HuH-7.5 (cell line): ENCODE data around the gene C2orf92.
"Not testable (repeated sequence)": the region's sequence is repeated elsewhere in the genome, so short reads cannot be mapped to it uniquely, and the experiment has no call there.

ENCODE experiments used
- DNase-seq: peaks from one replicate; pipeline ENCODE4 v3.0.0; 2011; ENCODE audit warnings: low spot score

The C2orf92 gene

DNA sequence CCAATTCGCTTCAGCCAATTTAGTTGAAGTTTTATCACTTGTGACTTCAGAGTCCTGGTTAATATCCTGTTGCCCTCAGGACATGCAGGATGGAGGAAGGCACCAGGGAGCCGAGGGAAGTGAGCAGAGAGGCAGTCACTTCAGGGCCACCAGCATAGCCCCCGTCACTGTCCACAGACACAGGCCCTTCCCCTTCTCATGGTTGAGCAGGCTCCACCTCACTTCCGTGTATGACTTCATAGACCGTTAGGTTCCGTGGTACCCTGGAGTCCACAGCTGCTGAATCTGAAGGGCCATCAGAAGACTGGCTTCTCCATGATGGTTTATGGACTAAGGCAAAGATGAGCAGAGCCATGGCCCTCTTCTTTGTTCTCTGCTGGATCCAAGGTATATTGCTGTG lies at the start of gene C2orf92:
Gene C2orf92, plus strand, starts transcription at position 266 of the 400 bp plus-strand sequence. Its CDS starts 76 bp downstream, at position 342.
- no peak for DNase-seq

DNA sequence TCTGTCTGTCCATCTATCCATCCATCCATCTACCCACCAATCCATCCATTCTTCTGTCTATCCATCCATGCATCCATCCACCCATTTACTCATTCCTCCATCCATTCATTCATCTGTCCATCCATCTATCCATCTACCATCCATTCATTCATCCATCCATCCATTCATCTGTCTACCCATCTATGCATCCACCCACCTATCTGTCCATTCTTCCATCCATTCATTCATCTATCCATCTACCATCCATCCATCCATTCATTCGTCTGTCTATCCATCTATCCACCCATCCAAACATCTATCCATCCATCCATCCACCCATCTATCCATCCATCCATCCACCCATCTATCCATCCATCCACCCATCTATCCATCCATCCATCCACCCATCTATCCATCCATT lies 49.0 kb upstream of the C2orf92 start:
- not testable (repeated sequence) for DNase-seq

DNA sequence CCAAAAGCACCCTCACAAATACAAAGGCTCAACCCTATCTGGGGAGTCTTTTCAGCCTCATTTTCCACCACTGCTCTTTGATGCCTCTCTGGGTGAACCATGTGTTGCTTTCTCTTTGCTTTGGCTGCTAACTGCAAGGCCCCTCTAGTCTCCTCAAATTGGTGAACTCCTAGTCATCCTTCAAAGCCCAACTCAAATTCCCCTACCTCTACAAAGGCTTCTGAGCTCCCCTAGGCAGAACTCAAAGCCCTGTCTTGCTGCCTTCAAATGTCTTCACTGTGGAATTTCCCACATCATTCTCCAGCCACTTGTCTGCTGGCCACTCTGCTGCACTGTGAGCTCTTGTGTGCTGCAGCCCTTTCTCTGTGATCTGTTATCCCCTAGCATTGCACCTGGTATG lies 46.5 kb upstream of the C2orf92 start:
- DNase-seq = not testable (repeated sequence)

DNA sequence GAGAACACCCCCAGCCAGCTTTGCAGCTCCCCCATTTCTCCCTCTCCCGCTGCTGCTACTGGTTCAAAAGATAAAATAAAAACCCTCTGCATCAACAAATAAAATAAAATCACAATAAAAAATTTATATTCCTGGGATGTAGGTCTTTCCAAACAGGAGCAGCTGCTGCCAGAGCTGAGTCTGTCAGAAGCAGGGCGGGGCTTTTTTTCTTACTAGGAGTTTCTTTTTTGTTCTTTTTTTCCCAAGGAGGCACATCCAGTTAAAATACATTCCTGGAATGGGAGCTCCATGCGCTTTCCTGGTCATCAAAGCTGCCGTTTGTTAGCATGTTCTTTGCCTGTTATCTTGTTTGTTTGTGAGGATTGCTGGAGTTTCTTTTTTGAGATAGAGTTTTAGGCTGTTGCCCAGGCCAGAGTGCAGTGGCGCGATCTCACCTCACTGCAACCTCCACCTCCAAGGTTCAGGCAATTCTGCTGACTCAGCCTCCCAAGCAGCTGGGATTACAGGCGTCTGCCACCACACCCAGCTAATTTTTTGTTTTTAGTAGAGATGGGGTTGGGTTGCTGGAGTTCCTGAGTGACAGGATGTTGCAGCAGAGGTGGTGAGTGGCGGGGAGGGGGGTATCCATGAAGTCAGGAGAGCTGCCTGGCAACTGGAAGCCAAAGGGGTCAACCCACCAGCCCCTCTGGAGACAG lies 44.0 kb upstream of the C2orf92 start:
- DNase-seq = not testable (repeated sequence)

DNA sequence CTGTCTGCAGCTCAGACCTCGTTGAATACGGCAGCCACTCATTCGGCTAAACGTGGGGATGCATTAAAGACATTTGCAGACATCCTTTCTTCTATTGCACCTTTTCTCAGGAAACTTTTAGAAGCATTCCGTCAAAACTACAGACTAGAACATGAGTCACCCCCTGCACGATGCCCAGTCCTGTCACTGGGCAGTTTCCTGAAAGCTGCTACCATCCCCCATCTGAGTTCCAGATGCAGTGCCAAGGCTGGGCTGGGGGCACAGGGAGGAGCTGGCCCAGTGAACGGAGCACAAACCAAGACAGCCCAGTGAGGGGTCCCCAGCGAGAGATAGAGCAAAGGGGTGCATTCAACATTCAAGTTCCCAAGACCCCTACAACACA lies 43.5 kb upstream of the C2orf92 start:
- DNase-seq = not testable (repeated sequence)

DNA sequence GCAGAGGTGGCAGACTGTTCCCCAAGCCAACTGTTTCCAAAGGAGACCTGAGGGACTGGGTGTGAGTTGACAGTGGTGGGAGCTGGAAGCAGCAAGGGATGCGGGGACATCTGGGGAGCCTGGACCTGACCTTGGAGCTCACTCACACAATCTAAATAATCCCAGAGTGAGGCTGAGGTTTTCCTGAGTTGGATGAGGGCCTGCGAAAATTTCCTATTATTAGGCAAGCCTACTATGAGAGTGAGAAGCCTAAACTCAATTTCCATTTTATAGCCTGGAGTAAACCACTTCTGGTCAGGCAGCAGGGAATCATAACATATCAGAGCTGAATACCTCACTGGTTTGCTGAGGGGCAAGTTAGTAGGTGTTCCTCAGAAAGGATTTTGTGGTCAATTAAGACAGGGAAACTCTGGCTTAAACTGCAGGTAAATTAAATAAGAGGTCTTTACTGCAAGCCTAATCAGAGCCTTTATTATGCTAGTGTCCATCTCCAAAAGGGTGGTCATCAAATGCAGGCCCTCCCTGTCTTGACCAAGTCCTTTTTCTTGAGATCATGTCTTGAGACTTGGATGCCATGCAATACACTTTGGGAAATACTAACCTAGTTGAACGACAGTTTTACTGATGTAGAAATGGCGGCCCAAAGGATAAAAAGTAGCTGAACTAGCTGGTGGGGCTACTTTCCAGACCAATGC lies 25.3 kb upstream of the C2orf92 start:
- no peak for DNase-seq

DNA sequence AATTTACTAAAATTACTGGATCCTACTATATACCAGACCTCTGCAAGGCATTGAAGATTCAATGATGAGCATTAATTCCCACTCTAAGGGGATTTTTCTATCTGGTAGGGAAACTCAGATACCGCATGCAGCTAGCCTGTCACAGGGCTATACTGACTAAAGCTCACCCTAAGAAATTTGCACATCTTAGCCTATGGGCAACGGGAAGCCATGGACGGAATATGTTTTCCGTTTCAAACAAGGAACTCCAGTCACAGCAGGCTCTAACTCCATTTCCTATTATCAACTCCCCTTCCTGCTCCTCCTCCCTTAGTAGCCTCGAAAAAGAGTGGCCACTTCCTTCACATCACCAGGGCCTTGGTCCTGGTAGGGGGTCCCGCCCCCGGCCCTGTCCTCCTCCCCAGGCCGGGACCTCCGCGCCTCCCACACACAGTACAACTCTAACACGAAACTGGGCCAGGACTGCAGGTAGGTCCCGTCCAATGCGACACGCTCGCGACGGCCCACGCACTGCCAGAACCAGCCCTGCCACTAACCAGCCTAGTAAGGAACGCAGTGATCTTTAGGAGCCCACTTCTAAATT lies 24.3 kb upstream of the C2orf92 start:
- DNase-seq = no peak

DNA sequence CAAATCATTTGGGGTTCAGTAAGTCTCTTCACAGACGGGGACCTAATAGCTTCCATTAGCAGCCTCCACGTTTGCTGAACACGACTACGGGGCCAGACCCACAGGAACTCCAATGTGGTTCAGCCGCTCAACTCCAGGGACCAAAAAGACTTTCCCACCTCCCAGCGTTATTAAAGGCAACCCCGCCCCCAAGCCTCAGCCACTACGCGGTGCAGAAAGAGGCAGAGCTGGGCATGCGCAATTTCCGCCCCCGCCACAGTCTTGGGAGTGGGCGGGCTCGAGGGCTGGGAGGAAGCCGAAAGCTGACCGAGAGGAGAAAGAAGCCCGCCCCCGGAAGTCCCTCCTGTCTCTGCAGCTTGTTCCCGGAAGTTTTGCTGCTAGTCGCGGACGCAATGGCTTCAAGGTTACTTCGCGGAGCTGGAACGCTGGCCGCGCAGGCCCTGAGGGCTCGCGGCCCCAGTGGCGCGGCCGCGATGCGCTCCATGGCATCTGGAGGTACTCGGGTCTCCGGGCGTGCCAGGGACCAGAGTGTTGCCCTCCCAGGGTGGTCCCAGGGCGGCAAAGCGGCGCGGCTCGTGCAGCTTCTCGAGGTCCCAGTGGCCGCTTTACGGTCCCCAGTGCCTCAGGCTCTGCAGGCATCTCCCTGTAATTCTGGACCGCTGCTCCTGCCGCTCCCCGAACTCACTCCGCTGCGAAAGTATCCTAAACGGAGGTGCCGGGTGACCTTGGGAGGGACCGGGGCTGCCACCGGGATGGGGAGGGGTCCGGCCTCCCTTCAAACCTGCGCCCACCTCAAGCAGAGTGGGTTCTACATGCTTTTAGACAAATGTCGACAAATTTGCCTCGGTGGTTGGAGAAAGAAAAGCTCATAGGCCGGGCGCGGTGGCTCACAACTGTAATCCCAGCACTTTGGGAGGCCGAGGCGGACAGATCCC lies 23.6 kb upstream of the C2orf92 start, which contains the start of gene COX5B:
Gene COX5B, plus strand, starts transcription at position 368 of the 935 bp plus-strand sequence. Its CDS starts 25 bp downstream, at position 393.
- DNase-seq = peak; percentile 93

DNA sequence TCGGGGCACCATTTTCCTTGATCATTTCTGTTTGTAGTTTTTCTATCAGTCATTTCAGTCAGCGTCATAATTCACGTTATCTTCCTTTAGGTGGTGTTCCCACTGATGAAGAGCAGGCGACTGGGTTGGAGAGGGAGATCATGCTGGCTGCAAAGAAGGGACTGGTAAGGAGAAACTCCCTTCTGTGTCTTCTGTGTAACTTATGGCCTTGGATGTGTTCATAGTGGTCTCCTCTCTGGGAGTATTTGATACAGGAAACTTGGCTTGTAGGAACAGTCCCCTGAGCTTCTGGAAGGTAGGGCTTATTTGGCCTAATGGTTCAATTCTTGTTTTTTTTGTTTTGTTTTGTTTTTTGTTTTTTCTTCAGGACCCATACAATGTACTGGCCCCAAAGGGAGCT lies 22.5 kb upstream of the C2orf92 start:
- DNase-seq = no peak

DNA sequence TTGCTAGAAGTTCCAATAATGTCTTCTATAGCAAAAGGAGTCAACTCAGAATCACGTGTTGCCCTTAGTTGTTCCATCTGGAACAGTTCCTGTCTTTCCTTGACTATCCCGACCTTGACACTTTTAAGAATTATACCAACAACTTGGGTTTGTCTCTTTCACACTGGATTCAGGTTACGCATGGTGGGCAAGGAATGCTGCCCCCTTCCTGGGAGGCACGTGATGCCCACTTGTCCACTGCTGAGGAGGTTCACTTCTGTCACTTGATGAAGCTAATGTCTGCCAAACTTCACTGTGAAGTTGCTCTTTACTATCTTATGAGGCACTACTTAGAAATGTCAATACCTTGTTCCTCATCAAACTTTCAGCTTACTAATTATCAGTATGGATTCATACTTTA lies 18.4 kb upstream of the C2orf92 start:
- no peak for DNase-seq

DNA sequence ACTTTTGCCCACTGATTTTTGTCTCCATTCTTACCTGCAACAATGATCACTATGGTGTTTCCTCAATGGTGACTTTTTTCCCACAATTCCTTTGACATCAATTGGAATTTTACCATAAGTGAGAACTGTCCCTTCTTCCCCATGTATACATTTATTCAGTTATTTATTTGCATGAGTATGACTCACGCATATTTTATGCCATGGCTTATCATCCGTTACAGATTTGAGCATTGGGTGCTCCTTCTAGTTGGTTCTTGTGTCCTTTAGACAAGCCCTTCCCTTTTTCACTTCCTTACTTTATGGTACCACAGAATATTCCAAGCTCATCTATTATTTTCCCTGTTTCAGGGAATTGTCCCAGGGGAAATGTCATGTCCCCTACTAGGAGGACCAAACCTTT lies 16.0 kb upstream of the C2orf92 start:
- no peak for DNase-seq

DNA sequence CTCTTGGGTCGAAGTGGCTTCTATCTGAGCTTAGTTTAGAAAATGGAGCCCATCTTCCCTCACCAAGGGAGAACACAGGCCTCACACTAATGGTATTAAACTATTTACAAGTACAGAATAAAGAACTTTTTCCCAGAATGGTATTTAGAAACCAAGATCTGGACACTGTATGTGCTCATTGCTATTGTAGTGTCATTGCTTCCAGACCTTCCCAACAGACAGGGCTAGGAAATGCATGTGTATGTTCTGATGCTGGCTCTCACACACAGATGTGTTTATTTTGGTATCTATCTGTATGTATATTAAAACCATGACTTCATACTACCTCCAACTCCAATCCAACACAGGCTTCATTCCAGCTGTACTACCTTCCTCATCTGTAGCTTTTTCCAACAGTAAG lies 15.6 kb upstream of the C2orf92 start:
- no peak for DNase-seq

DNA sequence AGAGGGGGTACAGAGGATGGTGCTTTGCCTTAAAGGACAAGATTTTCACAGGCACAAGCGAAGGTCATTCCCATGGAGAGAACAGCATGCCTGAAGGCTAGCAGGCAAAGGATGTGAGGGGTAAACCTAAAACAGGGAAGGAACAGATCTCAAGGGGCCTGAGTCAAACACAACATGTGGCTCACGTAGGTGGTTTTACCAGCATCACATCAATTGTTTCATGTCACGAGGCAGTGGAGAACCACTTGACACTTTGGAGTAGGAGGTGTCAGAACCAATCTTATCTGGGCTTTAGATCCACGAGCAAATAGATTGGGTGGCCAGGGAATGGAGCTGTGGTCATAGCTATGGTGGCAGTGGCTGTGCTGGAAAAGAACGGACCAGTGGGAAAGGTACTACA lies 15.2 kb upstream of the C2orf92 start:
- no peak for DNase-seq

DNA sequence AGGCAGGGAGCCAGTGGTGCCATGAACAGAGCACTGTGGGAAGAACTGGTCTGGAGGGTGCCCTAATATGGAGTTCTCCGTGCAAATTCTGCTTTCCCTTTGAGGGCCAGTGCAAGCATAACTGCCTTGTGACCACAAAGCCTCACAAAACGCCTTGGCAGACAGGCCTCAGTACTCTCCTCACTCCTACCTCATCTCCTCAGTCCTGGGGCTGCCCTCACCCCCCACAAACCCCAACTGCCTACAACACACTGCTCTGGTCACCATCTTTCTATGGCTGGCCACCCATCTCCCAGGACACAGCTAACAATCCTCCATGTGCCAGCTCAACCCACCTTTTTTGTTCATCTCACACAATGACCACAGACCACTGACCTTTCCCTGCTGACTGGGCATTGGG lies 14.7 kb upstream of the C2orf92 start:
- no peak for DNase-seq

DNA sequence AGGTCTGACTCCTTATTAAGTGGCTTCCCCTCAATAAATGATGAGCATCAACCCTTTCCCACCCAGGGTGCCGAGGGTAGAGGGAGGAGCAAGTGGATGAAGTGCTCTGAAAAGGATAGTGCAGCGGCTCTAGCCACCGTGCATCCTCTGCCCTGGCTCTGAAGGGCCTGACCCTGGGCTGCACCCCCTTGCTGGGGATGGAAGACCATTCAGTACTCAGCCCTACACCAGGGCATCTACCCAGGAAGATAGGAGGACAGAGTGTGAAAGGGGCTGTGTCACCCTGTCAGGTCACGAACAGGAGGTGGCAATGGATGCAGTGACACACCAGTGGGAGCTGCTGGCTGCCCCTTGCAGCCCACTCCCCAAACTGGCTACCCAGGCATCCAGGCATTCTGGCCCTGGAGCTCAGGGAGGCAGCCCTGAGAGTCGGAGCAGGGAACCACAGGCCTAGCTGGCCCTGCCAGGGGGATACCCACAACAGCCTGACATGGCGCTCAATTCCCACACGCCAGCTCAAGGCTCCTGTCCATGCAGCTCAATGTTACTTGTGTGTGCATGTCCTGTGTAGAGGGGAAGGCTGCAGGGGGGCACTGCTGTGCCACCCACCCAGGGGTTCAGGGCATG lies 13.3 kb upstream of the C2orf92 start:
- DNase-seq = no peak

DNA sequence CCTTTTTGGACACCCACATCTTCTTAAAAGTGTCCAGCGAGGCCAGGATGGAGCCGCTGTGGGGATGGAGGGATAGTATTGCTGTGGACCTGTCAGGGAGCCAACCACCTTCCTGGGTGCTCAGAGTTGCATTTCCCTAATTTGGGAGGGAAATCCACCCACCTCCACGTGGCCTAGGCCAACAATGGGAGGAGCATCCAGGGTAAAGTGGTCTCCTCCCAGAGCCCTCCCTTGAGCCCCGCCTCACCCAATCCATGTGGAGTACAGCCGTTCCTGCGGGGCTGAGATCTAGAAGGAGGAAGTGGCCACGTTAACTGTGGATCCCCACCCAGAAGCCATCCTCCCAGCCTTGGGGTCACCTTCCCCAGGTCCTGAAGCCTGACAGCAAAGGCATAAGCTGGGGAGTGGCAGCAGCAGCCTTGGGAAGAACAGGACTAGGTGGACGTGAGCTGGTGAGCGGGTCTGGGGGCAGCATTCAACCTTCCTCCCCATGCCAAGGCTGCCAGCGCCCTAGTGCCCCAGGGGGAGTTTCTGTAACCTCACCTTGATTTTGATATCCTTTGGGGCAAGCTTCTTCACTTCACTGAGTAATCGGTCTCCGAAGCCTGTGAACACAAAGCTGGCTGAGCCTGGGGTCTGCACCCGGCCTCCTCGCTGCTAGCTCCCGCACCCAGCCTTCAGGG lies 12.5 kb upstream of the C2orf92 start:
- DNase-seq = no peak

DNA sequence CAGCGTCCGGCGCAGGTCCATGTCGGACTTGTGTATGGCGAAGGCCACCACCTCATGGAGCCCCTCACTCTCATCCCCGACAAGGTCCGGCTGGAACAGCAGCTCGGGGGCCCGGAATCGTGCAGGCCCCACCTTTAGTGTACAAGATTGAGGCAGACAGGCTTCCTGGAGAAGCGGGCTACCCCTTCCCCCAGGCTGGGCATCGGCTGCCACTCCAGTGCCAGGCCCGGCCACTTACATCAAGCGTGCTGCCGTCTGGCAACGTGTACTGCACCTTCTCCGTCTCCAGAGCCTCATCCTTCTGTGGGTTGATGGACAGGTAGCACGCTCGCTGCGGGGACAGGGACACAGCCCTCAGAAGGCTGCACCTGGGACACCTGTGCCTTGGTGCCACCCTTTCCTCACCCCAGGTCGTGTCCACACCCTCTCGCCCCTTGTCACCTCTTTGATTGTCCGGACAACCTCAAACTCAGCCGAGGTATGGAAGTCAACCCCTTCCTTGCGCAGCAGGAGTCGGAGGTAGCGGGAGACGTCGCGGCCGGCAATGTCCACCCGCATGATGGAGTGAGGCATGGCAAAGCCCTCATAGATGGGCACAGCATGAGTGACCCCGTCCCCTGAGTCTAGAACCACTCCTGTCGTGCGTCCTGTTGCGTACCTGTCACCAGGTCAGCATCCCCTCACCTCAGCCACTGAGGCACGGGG lies 11.4 kb upstream of the C2orf92 start:
- no peak for DNase-seq

DNA sequence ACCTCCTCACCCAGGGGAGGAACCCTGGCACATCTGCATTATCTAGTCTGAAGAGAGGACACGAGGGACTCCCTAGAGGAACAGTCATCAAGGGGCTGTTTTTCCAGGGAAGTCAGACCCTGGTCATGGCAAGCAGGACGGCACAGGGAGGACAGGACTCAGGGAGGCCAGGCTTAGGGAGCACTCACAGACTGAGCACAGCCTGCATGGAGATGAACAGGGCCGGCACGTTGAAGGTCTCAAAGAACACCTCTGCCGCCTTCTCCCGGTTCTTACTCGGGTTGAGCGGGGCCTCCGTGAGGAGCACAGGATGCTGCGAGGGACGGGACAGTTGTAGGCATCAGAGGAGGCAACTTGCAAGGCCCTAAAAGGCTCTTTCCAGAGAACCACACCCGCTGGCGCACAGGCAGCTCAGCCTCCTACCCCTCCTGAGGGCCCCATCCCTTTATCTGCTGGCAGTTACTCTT lies 10.8 kb upstream of the C2orf92 start:
- DNase-seq = no peak

DNA sequence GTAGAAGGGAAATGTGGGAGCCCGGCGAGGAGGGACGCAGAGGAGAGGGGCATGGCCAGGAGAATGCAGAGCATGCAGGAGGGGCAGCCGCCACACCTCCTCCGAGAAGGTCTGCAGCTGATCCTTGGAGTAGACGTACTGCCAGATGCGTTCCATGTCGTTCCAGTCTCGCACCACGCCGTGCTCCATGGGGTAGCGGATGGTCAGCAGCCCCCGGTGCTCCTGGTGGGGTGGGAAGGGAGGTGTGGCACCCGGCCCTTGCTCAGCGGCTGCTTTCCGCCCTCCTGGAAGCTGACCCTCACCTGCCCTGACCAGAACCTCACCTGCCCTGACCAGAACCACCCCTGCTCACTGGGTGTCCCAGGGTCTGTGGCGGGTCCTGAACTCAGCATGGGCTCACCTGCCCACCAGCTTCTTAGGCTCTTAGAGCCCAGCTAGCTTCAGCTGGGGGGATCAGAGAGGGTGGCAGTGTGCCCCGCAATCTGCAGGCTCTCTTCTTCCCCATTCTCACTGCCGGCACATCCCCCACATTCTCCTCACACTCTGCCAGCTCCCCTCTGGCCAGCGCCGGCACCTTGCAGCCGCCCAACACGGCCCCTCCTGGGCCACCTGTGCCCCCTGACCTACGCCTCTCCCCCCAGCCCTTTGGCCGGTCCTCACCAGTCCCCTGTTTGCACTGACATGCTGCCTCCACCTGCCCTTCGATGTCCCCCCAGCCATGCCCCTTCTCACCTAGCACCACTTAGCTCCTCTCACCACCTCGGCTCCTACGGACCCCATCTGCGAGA lies 10.1 kb upstream of the C2orf92 start:
- DNase-seq = no peak
